CD4-positive, alpha-beta T cell treated with Interleukin-1 beta for 1 hour (primary cell): ENCODE measurements around the gene MN1.
"Not testable (repeated sequence)": the region's sequence is repeated elsewhere in the genome, so short reads cannot be mapped to it uniquely, and the experiment has no call there.

ENCODE experiments used
- DNase-seq, 2 donors: peaks; one replicate each; pipeline ENCODE4 v3.0.0-alpha.2; 2020 to 2022

MN1 gene

DNA sequence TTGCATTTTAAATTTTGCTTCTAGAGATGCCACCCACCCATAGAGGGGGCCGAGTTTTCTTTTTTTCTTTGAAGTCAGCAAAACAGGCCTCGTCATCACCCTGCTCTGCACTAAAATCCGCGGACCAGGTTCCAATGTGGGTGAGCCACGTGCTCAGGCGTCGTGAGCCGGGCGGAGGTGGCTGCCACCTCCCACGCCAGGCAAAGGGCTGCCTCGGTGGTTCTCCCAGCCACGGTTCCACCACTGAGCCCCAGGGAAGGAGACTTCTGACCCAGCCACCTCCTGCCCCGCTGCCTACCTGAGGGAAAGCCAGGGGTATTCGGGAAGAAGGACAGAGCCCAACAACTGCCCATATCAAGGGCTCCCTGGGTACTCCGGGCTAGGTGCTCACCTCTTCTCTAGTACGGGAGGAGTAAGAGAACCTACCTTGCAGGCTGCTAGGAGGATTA is 45.3 kb downstream of the MN1 start:
- no peak for DNase-seq

DNA sequence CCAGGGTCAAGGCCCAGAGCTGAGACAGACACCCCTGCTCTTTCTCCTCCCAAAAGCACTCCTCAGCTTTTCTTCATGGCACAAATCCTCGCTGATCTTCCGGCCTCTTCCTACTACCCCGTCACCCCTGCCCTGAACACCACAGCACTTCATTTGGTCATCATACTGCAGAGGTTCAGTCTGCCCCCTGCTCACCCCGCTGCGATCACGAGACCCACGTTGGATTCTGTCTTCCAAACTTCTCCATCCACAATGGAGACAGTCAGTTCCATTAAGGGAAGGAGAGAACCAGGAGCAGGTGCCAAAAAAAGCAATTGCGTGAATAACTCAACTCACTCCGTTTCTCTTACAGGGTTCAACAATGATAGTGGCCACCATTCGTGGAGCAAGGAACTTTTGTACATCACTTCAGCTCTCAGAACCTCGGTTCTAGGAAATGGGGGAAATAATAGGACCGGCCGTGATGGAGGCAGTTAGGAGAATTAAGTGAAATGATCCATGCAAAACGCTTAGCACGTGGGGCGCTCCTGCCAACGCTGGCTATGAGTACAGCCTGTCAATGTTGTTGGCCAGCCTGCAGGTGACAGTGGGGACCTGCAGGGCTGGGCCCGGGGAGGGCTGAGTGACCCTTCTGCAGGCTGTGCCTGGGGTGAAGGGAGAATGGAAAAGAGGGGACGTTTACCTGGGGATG is 45.9 kb downstream of the MN1 start:
- no peak for DNase-seq

DNA sequence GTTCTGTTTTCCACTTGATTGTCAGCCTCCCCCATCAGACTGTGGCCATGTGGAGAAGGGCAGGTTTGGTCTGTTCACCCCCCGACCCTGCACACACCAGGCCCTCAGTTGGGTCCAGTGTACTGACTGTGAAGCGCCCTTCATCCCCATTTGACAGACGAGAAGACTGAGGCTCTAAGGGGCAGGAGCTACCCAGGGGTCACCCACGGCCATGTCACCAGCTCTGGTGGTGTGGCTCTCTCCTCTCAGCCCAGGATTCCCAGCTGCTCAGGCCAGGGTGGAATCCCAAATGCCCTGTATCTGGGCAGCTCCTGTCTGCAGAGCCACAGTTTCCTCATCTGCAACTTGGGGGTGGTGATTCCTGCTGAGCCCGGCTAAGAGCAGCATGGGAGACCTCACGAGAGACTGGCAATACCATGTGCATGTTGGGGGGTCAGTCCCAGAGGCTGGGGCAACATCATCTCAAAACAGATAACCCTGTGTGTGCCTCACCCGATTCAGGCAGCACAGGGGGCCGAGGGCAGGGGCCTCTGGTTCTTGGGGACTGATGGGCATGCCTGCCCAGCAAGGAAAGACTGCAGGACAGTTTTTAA is 46.6 kb downstream of the MN1 start:
- DNase-seq: no peak

DNA sequence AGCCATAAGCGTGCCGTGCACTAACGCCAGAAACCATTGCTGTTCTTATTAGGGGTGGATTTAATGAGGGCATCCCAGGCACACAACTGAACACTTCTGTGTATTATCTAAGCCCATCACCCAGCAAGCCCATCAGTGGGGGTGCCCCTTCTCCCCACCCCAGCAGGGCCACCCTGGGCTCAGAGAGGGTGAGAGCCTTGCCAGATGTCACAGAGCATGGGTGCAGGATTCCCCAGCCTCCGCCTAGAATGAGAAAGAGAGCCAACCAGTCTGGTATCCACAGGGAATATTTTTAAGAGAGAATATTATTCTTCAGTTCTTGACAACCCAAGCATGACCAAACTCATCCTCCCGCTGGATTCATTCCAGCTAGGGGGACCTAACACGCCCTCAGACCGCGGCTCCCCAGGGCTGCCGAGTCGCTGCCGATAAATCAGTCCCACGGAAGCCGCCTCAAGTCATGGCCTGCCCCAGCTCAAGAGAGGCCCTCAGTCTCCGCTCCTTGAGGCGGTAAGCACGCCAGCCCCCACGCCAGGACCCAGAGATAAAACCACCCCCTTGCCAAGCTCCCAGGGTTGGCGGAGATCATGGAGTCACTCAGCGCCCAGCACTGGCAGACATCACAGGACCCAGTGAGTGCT is 47.2 kb downstream of the MN1 start:
- no peak for DNase-seq

DNA sequence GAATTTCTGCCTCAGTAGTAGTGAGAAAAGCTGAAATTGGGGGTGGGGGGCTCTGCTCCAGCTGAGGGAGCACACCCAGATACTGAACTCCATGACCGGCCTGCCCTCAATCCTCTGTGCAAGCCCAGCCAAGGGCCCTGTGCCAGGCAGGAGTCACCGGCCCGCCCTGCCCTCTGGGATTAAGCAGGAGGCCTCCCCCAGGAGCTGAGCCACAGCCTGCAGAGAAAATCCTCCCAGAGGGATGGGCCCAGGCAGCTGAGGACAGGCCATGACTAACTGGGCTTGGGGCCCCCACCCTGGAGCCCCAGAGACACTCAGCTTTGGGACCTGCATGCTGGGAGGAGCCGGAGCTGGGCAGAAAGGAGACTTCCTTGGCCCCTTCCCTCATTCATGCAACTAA is 48.8 kb downstream of the MN1 start:
- DNase-seq: no peak

DNA sequence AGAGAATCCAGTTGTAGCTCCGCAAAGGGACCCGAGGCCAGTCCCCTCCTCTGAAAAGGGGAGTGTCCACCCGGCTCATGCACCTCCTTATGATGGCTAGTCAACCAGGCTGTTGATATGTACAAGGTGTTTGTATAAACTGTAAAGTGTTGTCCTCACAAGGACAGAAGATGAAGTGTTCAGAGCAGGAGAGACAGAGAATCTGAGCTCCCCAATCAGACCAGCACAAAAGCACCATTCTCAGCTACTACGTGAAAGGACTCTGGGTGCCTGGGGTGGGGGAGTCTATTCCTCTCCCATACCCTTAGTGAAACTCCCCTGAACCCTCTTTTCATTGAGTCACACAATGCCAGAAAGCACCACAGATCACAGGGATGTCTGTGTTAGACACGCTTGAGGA is 49.4 kb downstream of the MN1 start:
- no peak for DNase-seq

DNA sequence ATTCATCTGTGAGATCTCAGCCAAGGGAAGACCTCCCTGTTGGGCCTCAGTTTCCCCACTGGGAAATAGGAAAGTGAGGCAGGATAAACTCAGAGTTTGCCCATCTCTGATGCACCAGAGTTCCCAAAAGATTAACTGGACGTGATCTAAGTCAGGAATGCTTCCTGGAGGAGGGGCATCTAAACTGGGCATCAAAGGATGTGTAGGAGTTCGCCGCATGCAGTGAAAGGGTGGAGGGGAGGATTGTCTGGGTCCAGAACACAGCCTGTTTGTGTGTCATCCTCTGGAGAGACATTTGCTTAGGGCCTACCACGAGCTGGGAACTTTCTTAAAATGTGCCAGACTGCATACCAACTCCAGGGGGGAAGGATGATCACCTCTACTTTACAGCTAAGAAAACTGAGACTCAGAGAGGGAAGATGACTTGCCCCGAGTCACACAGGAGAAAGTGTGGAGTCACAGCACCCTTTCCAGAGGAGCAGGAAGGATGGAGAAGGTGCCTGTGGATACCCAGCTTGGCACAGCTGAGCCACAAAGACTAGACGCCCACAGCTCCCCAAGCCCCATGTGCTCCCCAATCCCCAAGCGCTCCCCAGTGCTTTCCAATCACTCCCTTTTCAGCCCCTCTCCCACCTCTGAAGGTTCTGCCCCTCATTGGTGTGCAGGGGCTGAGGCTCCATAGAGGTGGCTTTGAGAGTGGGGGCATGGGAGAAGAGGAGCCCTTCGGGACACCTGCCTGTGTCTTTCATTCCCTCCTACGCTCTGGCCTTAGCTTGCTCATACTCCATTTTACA is 50.1 kb downstream of the MN1 start:
- no peak for DNase-seq

DNA sequence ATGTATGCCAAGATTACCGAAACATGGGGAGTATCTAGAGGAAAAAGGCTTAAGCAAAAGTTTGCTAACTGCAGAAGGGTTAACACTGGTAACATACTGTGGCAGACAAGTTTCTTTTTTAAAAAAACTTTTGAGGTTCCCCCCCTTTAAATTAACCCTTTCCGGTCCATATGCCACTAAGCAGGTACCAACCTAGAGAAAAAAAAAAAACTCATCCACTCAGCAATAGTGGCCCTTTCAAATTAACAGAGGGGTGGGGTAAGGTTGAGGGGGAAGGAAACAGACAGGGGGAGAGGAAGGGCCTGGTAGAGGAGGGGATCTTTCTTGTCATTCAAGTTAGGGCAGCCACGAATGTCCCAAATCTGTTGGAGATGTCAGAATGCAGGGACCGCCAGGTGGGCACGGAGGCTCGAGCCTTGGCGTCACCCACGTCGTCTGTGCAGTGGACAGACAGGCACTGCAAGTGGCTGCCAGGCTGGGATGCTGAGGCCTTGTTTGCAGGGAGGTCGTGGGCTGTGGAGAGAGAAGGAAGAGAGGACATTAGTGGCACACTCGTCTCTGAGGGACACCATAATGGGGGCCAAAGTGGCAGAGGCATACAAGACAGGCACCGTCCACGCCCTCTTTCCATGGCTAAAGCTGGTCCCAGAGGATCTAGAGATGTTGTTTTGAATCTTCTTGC is 50.8 kb downstream of the MN1 start:
- no peak for DNase-seq

DNA sequence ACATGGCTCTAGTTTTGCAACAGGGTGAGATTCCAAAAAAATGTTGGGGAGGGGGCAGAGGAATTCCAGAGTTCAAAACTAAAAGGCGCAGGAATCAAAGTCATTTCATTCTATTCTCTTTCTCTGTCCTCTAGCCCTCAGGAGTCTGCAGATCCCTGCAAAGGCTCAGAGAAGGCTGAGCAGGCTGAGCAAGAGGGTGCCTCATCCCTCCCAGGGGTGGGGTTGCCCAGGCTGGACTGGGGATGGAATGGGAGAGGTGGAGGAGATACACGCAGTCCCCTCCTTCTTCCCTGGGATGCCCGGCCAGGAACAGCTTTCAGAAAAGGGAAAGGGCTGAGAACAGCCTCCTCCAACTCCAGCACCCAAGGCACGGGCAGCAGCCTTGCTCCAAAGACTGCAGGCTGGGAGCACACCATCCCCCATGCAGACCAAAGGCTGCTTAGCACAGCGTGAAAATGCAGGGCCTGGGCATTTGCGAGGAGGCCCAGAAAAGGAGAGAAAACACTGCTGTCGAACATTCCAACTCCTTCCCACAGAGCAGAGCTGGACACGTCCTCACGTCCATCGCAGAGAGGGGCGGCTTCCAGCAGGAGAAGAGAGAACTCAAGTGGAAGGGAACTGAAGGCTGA is 51.8 kb downstream of the MN1 start:
- DNase-seq: no peak

DNA sequence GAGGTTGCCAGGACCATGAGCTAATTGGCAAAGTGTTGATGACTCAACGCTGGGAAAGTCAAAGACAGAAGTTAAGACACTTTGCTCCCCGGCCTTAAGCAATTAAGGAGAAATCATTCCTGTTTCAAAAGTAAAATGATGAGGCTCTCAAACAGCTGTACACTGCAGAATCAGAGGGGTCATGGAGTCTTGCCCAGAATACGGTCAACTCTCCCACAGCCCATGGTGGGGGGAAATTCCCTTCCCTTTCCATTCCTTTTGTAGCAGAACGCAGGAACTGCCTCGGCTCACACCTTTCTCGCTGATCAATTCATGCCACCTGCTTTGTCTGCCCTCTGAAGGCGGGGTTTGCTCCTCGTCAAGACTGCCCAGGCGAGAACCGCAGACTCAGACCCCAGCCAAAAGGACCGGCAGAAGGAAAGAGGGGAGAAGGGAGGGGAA is 52.8 kb downstream of the MN1 start:
- no peak for DNase-seq

DNA sequence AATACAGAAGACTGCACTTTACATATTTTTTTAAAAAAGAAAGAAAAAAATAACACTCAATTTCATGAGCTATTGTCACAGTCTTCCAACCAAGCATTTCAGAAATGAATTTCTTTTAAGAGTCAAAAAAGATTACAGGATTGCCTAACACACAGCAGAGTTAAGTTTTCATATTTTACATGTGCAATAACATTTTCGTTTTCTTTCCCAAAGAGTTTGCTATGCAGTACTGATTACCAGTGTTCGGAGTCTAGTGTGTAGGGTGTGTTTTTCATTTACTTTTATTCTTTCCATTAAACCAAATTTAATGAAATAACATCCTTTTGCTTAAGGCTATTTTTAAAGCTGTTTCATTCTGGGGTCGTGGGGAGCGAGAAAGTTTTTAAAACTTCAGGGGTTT is 53.2 kb downstream of the MN1 start:
- DNase-seq: no peak

DNA sequence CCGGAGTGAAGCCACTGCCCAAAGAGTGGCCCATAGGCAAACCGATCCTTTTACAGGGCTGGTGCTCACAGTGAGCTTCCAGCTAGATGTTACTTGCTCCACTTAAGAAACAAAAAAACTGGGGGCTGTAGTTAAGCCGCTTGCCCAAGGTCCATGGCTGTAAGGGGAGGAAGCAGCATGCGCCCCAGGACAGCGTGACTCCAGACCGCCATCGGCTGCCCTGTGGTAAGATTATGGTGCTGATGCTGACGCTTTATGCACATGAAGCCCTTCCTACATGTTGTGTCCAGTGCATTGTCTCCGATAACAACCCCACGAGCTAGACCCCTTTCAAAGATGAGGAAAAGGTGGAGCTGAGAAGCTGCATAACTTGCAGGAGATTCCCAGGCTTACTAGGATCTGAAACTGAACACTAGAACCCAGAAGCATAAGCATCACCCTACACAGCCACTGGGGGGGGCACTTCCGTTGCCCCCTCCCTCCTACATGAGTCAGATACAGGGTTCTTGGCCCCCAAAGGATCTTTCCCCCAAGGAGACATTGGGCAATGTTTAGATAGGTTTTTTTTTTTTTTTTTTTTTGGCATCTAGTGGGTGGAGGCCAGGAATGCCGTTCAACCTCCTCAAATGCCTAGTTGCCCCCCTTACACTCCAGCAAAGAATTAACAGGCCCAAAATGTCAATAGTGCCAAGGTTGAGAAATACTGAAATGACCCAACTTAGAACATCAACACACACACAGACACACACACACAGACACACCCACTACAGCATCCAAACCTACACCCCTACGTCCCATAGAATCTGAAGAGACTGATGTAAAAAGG is 53.9 kb downstream of the MN1 start:
- no peak for DNase-seq

DNA sequence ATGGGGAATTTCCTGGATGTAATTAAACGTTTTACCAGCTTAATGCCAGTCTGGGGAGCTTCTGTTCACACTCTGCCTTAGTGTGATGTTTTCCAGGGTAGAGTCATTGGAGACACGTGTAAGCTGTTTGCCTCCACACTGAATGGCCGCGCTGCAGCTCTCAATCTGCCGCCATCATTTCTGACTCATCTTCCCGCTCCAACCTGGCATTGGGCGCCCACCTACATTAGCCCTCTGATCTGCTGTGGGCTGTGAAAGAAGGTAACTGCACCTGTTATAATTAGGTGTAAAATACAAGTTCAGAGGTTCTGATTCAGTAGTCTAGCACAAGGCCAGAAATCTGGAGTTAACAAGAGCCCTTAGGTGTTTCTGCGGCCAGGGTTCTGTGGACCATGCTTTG is 54.6 kb downstream of the MN1 start:
- no peak for DNase-seq

DNA sequence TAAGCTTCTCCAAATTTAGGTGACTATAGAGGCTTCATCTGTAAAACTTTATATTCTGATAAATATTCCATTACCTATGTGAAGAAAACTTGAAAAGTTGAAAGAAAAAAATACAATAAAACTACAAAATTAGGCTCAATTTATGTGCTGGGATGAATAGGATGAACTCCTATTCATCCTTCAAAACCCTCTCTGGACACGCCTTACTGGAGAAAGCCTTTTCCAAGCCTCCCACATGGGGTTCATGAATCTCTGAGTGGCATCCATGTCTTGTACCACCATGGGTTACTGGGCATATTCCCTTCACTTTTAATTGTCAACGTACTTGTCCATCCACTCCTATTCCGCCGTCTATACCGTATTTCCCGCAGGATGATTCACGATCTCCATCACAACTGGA is 55.7 kb downstream of the MN1 start:
- DNase-seq: no peak

DNA sequence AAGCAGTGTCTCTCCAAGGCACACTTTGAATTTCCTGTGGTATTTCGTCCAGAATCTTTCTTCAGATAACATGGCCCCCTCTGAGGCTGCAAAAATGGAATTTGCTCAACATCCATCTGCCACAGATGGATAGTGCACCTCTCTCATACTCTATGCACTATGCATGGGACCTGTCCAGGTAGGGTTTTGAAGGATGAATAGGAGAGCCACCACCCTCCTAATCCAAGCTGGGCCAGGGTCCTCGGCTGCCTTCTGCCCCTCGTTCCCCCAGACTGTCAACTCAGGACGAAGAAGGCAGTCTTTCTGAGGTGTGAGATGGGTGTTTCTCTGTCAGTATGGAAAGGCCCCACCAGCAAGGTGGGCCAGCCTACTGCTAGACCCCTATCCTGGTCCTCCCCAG is 56.4 kb downstream of the MN1 start:
- no peak for DNase-seq

DNA sequence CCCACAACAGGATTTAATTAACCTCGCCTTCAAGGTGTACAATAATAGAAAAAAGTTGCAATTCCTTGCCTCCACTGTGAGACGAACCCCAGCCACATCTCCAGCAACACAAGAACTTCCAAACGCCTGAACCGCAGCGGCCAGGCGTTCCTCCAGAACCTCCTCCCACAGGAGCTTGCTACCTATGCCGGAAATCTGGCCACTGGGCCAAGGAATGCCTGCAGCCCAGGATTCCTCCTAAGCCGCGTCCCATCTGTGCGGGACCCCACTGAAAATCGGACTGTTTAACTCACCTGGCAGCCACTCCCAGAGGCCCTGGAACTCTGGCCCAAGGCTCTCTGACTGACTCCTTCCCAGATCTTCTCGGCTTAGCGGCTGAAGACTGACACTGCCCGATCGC is 57.5 kb downstream of the MN1 start:
- not testable (repeated sequence) for DNase-seq

DNA sequence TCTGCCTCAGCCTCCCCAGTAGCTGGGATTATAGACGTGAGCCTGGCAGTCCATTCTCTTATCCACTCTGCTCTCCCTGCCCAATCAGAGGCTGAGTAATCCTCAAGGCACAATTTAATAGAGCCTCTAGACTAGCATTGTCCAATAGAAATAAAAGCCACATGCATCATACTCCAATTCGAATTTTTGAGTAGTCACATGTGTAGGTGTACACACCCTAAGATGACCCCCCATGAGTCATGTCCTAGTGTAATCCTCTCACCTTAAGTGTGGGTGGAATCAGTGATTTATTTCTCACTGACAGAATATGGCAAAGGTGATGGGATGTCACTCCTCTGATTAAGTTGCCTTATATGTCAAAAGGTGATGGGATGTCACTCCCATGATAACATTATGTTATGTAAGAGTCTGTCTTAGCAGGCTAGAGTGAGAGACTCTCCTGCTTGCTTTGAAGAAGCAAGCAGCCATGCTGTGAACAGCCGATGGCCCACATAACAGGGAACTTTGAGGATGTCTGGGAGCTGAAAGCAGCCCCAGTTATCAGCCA is 61.3 kb downstream of the MN1 start:
- DNase-seq: no peak

DNA sequence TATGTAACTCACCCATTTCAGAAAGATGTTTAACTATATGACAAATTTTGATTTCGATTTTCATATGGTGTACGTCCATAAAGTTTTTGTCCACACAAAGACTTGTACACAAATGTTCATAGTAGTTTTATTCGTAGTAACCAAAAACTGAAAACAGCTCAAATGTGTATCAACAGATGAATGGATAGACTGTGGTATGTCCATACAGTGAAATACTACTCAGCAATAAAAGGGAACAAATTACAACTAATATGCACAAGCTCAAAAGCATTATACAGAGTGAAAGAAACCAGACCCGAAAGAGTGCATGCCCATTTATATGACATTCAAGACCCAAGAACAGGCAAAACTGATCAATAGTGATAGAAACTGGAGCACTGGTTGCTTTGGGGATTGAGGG is 64.0 kb downstream of the MN1 start:
- no peak for DNase-seq

DNA sequence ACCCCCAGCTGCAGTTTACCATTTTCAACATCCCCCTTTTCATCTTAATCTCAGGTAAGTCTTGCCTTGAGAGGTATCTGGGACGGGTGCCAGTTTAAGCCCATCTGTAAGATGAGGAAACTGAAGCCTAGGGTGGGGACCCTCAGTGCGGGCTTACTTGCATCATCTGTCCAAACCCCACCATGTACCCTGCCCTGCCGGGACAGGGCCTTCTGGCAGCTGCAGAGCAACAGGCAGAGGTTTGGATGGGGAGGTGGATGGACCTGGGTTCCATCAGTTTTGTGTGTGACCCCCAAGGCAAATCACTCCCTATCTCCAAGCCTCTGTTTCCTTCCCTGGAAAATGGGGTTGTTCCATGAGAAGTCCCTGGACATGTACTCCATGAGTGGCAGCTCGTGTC is 67.5 kb downstream of the MN1 start:
- DNase-seq: no peak

DNA sequence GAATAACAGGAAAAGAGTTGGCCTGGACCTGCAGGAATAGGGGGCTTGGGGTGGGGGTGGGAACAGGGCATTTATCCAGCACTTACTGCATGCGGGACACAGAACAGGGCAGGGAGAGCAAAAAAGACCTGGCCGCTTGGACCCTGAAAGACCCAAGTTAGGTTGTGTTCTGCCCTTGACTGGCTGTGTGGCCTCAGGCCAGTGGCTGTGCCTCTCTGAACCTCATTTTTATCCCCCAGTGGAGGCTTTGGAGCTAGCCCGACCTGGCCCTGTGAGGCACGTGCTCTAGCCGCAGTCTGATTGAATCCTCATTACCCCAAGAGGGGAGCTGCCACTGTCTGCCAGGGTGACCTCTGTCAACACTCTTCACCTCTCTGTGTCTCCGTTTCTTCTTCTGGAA is 68.7 kb downstream of the MN1 start:
- DNase-seq: no peak

DNA sequence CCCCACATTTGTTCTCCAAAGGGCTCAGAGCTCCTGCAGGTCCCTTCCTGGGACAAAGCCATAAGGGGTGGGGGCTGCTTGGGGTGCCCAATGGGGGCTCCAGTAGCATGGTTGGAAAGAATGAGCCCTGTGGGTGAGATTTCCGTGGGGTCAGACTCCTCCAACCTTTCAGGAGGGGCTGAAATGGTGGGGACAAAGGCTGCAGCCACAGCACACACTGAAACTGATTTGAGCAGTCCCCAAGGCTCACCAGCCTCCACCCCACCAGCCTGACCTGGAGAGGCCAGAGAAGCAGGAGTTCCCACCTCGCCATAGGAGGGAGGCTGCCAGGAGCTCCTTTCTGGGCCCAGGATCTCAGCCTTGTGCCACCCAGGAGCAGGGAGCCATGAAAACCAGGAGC is 69.2 kb downstream of the MN1 start:
- DNase-seq: no peak
